ENCODE measurements around the gene PNKD. TPM values are rescaled to one million over a fixed set of nuclear protein-coding genes. Genes with fewer than 3 reads are reported as not detected.
A peak's percentile ranks its signal among the peaks of the same experiment; 100 is the strongest.

Gene PNKD
- total RNA-seq, 4 donors from 2014 or later, result 33.4 to 66.4 (median 49.4) TPM

GRCh38 chr2:218294430-218295022 is 24.2 kb downstream of the PNKD start:
- no peak overlapping the region for H3K4me3 ChIP-seq
- peak overlapping the region; percentile 72 for H3K27ac ChIP-seq
- no peaks in the 10 kb centered on the region for H3K9me3 ChIP-seq
- TF ChIP-seq EP300 (IDR thresholded peaks at IDR 0.05) (no peak), POLR2A (IDR thresholded peaks at IDR 0.05) (no peak), CTCF (IDR thresholded peaks at IDR 0.05) (no peak), POLR2AphosphoS5 (IDR thresholded peaks at IDR 0.05) (no peak)
- H3K4me1 ChIP-seq, result peaks cover 70% of the 10 kb centered on the region
- 70% methylated on average over 5 of the region's 5 CpGs for WGBS
- no peak for DNase-seq (ENCODE audit: low spot score in 2 of 2)
- H3K27me3 ChIP-seq, result no peaks in the 10 kb centered on the region
- no peaks in the 10 kb centered on the region for H3K36me3 ChIP-seq

GRCh38 chr2:218295029-218295428 is 24.7 kb downstream of the PNKD start:
- Histone ChIP-seq H3K9me3 (no peaks in the 10 kb centered on the region), H3K27me3 (no peaks in the 10 kb centered on the region), H3K27ac (peak overlapping the region; percentile 72), H3K4me1 (peaks cover 65% of the 10 kb centered on the region), H3K4me3 (no peak overlapping the region), H3K36me3 (no peaks in the 10 kb centered on the region)
- 47% methylated on average over 7 of the region's 7 CpGs for WGBS
- no peak for DNase-seq (ENCODE audit: low spot score in 2 of 2)
- no peak for TF ChIP-seq EP300 (IDR thresholded peaks at IDR 0.05)
- TF ChIP-seq POLR2AphosphoS5 (IDR thresholded peaks at IDR 0.05), result no peak
- TF ChIP-seq POLR2A (IDR thresholded peaks at IDR 0.05), result no peak
- TF ChIP-seq CTCF (IDR thresholded peaks at IDR 0.05), result no peak

DNA sequence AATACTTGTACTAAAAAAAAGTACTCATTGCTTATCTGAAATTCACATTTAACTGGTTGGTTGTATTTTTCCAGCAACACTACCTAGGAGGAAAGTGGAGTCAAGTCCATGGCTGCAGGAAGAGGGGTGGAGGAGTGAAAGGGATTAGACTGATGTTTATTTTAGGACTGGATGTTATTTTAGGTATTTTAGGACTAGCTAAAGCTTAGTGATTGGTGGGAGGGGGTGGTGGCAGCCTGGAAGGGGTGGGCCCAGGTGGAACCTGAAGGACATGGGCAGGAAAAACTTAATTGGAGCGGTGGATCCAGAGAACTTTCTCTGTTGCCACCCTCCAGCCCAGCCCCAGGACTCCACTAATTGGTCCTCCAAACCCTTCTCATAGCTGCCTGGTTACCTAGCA is 25.9 kb downstream of the PNKD start:
- no peak overlapping the region for H3K4me3 ChIP-seq
- H3K9me3 ChIP-seq, result no peaks in the 10 kb centered on the region
- H3K4me1 ChIP-seq, result peaks cover 56% of the 10 kb centered on the region
- no peak for DNase-seq (ENCODE audit: low spot score in 2 of 2)
- 82% methylated on average over 1 of the region's 1 CpG for WGBS
- H3K36me3 ChIP-seq, result no peaks in the 10 kb centered on the region
- H3K27me3 ChIP-seq, result no peaks in the 10 kb centered on the region
- peak overlapping the region; percentile 72 for H3K27ac ChIP-seq
- TF ChIP-seq CTCF (IDR thresholded peaks at IDR 0.05) (no peak), POLR2AphosphoS5 (IDR thresholded peaks at IDR 0.05) (no peak), EP300 (IDR thresholded peaks at IDR 0.05) (no peak), POLR2A (IDR thresholded peaks at IDR 0.05) (no peak)

GRCh38 chr2:218296847-218297246 is 26.5 kb downstream of the PNKD start:
- no peak for TF ChIP-seq POLR2AphosphoS5 (IDR thresholded peaks at IDR 0.05)
- no peak for TF ChIP-seq POLR2A (IDR thresholded peaks at IDR 0.05)
- TF ChIP-seq CTCF (IDR thresholded peaks at IDR 0.05), result no peak
- TF ChIP-seq EP300 (IDR thresholded peaks at IDR 0.05), result no peak
- Histone ChIP-seq H3K27ac (no peak overlapping the region), H3K4me3 (no peak overlapping the region), H3K27me3 (no peaks in the 10 kb centered on the region), H3K9me3 (no peaks in the 10 kb centered on the region), H3K36me3 (no peaks in the 10 kb centered on the region), H3K4me1 (peaks cover 57% of the 10 kb centered on the region)
- 77% methylated on average over 7 of the region's 7 CpGs for WGBS
- peak in 1 of 2 donors; percentile 57 for DNase-seq (ENCODE audit: low spot score in 2 of 2)

DNA sequence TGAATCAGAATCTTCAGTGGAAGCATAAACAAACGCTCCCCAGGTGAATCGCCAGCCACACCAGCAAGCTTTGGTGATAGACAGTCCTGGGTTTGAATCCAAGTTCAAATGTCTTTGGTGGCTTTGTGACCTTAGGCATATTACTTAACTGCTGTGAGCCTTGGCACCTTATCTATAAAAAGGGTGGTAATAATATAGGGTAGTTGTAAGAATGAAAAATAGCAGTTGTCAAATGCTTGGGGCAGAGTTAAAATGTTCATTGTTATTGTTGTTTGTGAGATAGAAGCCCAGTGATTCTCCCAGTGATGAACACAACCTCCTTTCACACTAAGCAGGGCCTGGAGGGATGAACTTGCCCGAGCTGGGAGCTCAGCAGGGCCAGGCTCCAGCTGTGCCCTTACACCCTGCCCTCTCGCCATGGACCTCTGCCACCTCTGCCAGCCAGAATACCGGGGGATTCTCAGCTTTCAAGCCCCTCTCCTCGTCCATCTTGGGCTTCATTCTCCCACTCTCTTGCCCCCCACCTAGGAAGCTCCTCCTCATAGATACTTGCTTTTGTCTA is 28.1 kb downstream of the PNKD start:
- H3K4me1 ChIP-seq, result peaks cover 47% of the 10 kb centered on the region
- H3K4me3 ChIP-seq, result no peak overlapping the region

More for the DNA sequence above, 28.1 kb downstream of the PNKD start:
- Histone ChIP-seq H3K36me3 (no peaks in the 10 kb centered on the region), H3K9me3 (no peaks in the 10 kb centered on the region), H3K27ac (peak overlapping the region; percentile 57), H3K27me3 (no peaks in the 10 kb centered on the region)
- DNase-seq (ENCODE audit: low spot score in 2 of 2), result no peak
- TF ChIP-seq POLR2A (IDR thresholded peaks at IDR 0.05) (no peak), EP300 (IDR thresholded peaks at IDR 0.05) (no peak), CTCF (IDR thresholded peaks at IDR 0.05) (no peak), POLR2AphosphoS5 (IDR thresholded peaks at IDR 0.05) (no peak)
- 43% methylated on average over 6 of the region's 6 CpGs for WGBS

All from suprapubic skin (tissue), 4 donors.